Hepatocyte (in vitro differentiated cells): Measurements from ENCODE around the gene CD82. TPM values are rescaled to one million over a fixed set of nuclear protein-coding genes. Genes with fewer than 3 reads are reported as not detected.

Experiments
- DNase-seq: peaks from one replicate; pipeline ENCODE4 v3.0.0-alpha.2; 2016; ENCODE audit warnings: low spot score
- H2AFZ ChIP-seq: fragments of 200-600 bp; sonication (generic); 2 replicates; pipeline ENCODE4 v1.6.0; 2016; ENCODE audit warnings: antibody characterized with exemption, mild to moderate bottlenecking
- H3K27ac ChIP-seq: fragments of 200-600 bp; sonication (generic); 2 replicates; pipeline ENCODE4 v1.5.1; 2016; ENCODE audit warnings: mild to moderate bottlenecking
- H3K27me3 ChIP-seq: fragments of 200-600 bp; sonication (generic); 2 replicates; pipeline ENCODE4 v1.6.1; 2016
- H3K36me3 ChIP-seq: fragments of 200-600 bp; sonication (generic); replicated peaks from 2 replicates; pipeline ENCODE4 v1.5.1; 2016; ENCODE audit warnings: low read depth; ENCODE audit not compliant: insufficient read depth
- H3K4me1 ChIP-seq: fragments of 200-600 bp; sonication (generic); 2 replicates; pipeline ENCODE4 v1.5.1; 2016; ENCODE audit warnings: mild to moderate bottlenecking, moderate library complexity; ENCODE audit not compliant: insufficient read depth
- H3K4me2 ChIP-seq: fragments of 200-600 bp; sonication (generic); 2 replicates; pipeline ENCODE4 v1.6.0; 2016
- H3K4me3 ChIP-seq: fragments of 200-600 bp; sonication (generic); 2 replicates; pipeline ENCODE4 v1.5.1; 2016; ENCODE audit warnings: mild to moderate bottlenecking
- H3K79me2 ChIP-seq: fragments of 200-600 bp; sonication (generic); 2 replicates; pipeline ENCODE4 v1.6.0; 2017; ENCODE audit warnings: mild to moderate bottlenecking
- H3K9me2 ChIP-seq: fragments of 200-600 bp; sonication (generic); replicated peaks from 2 replicates; pipeline ENCODE4 v1.6.0; 2017; ENCODE audit warnings: mild to moderate bottlenecking; ENCODE audit not compliant: insufficient read depth
- H3K9me3 ChIP-seq: fragments of 200-600 bp; sonication (generic); 2 replicates; pipeline ENCODE4 v1.5.1; 2016; ENCODE audit warnings: low read depth, mild to moderate bottlenecking
- H4K20me1 ChIP-seq: fragments of 200-600 bp; sonication (generic); 2 replicates; pipeline ENCODE4 v1.6.0; 2016; ENCODE audit warnings: mild to moderate bottlenecking; ENCODE audit not compliant: insufficient read depth, poor library complexity, severe bottlenecking
- CTCF ChIP-seq: fragments of 200-600 bp; sonication (generic); IDR thresholded peaks from 2 replicates; pipeline ENCODE4 v1.5.1; 2016; ENCODE audit warnings: antibody characterized with exemption, mild to moderate bottlenecking; ENCODE audit not compliant: poor library complexity
- EZH2 ChIP-seq: fragments of 200-600 bp; sonication (generic); IDR thresholded peaks from 2 replicates; pipeline ENCODE4 v1.6.1; 2016; ENCODE audit warnings: antibody characterized with exemption, mild to moderate bottlenecking, borderline replicate concordance
- EZH2phosphoT487 ChIP-seq: fragments of 200-600 bp; sonication (generic); IDR thresholded peaks from one replicate; pipeline ENCODE4 v1.6.1; 2018; ENCODE audit warnings: antibody characterized with exemption, mild to moderate bottlenecking, low read depth, moderate library complexity; ENCODE audit not compliant: unreplicated experiment, severe bottlenecking
- WGBS: methylation state at CpG from one replicate; pipeline ENCODE4 v1.1.6; 2016; ENCODE audit warnings: low lambda C conversion rate; ENCODE audit errors: missing lambda C conversion rate; 5-methylcytosine and 5-hydroxymethylcytosine counted together
- polyA plus RNA-seq: library from polyadenylated mRNA; unstranded; fragments of >200 nt; fragmentation: Nextera tagmentation; extraction: Ambion mirVana; gene quantifications from 2 replicates; pipeline ENCODE4 v1.2.1, GENCODE V29; 2016
- total RNA-seq: library from RNA; depleted of rRNA; stranded (reverse); fragments of >200 nt; gene quantifications from 2 replicates; pipeline ENCODE4 v1.2.3, GENCODE V29; 2014

Gene CD82
- total and polyA plus RNA-seq, 2 experiments from 2014 or later: 38.7 to 157 TPM

- H3K4me2 ChIP-seq: no peak overlapping the region
- H3K27me3 ChIP-seq: no peaks in the 10 kb centered on the region
These were observed 11.9 kb downstream of the CD82 start for GRCh38 chr11:44577231-44577830.

GRCh38 chr11:44578279-44578678 lies 12.8 kb downstream of the CD82 start:
- peaks cover 13% of the 10 kb centered on the region for H3K4me1 ChIP-seq
- H3K27ac ChIP-seq: no peak overlapping the region
- H3K4me3 ChIP-seq: no peak overlapping the region
- H3K79me2 ChIP-seq: no peaks in the 10 kb centered on the region
- H3K9me2 ChIP-seq: no peaks in the 10 kb centered on the region
- no peak overlapping the region for H2AFZ ChIP-seq
- no peaks in the 10 kb centered on the region for H3K27me3 ChIP-seq
- H3K36me3 ChIP-seq: no peaks in the 10 kb centered on the region
- H3K9me3 ChIP-seq: no peaks in the 10 kb centered on the region
- 94% methylated on average over 5 of the region's 5 CpGs for WGBS
- no peaks in the 10 kb centered on the region for H4K20me1 ChIP-seq
- no peak for DNase-seq
- H3K4me2 ChIP-seq: no peak overlapping the region
- no peak for TF ChIP-seq CTCF
- TF ChIP-seq EZH2: no peak
- TF ChIP-seq EZH2phosphoT487: no peak

More at GRCh38 chr11:44577231-44577830, 11.9 kb downstream of the CD82 start:
- Histone ChIP-seq H2AFZ (no peak overlapping the region), H3K4me1 (peaks cover 13% of the 10 kb centered on the region), H3K36me3 (no peaks in the 10 kb centered on the region), H3K9me3 (no peaks in the 10 kb centered on the region), H3K9me2 (no peaks in the 10 kb centered on the region), H3K27ac (no peak overlapping the region), H3K79me2 (no peaks in the 10 kb centered on the region), H4K20me1 (no peaks in the 10 kb centered on the region), H3K4me3 (no peak overlapping the region)
- 71% methylated on average over 7 of the region's 7 CpGs for WGBS
- no peak for DNase-seq
- TF ChIP-seq CTCF (no peak), EZH2 (no peak), EZH2phosphoT487 (no peak)

GRCh38 chr11:44579302-44579761 lies 13.9 kb downstream of the CD82 start:
- H3K9me2 ChIP-seq: no peaks in the 10 kb centered on the region
- no peak overlapping the region for H3K4me3 ChIP-seq
- H3K4me1 ChIP-seq: peaks cover 16% of the 10 kb centered on the region
- no peak overlapping the region for H3K4me2 ChIP-seq
- H2AFZ ChIP-seq: no peak overlapping the region
- no peak overlapping the region for H3K27ac ChIP-seq
- DNase-seq: no peak
- no peaks in the 10 kb centered on the region for H3K27me3 ChIP-seq
- TF ChIP-seq EZH2 (no peak), CTCF (no peak), EZH2phosphoT487 (no peak)
- H3K36me3 ChIP-seq: no peaks in the 10 kb centered on the region
- H3K9me3 ChIP-seq: no peaks in the 10 kb centered on the region
- no peaks in the 10 kb centered on the region for H4K20me1 ChIP-seq
- H3K79me2 ChIP-seq: no peaks in the 10 kb centered on the region
- WGBS: 63% methylated on average over 6 of the region's 6 CpGs

- 67% methylated on average over 2 of the region's 2 CpGs for WGBS
- Histone ChIP-seq H3K79me2 (no peaks in the 10 kb centered on the region), H3K36me3 (no peaks in the 10 kb centered on the region), H3K4me3 (no peak overlapping the region), H3K4me2 (no peak overlapping the region), H3K27me3 (no peaks in the 10 kb centered on the region), H3K9me3 (no peaks in the 10 kb centered on the region), H2AFZ (no peak overlapping the region), H3K9me2 (no peaks in the 10 kb centered on the region), H3K27ac (no peak overlapping the region), H3K4me1 (peaks cover 15% of the 10 kb centered on the region), H4K20me1 (no peaks in the 10 kb centered on the region)
- no peak for DNase-seq
- TF ChIP-seq EZH2phosphoT487 (no peak), CTCF (no peak), EZH2 (no peak)
These were observed 15.2 kb downstream of the CD82 start for GRCh38 chr11:44580701-44581100.
